Measurements from ENCODE around the gene MRPL3. TPM values are rescaled to one million over a fixed set of nuclear protein-coding genes. Genes with fewer than 3 reads are reported as not detected.

MRPL3 gene
- total RNA-seq, 1 donor from 2014 or later: 37.1 TPM

GRCh38 chr3:131439084-131439483 is 63.7 kb downstream of the MRPL3 start:
- no peak for DNase-seq (ENCODE audit: low spot score)
- Mint-ChIP-seq H3K9me3 (ENCODE audit: unreplicated experiment) (no peaks in the 10 kb centered on the region), H3K4me1 (ENCODE audit: unreplicated experiment) (no peaks in the 10 kb centered on the region), H3K36me3 (ENCODE audit: low read depth, unreplicated experiment) (no peaks in the 10 kb centered on the region), H3K27me3 (ENCODE audit: unreplicated experiment) (peaks cover 3% of the 10 kb centered on the region), H3K4me3 (ENCODE audit: unreplicated experiment) (no peak overlapping the region), H3K27ac (ENCODE audit: unreplicated experiment) (no peak overlapping the region)
- TF ChIP-seq CTCF (IDR thresholded peaks at IDR 0.05; ENCODE audit: unreplicated experiment): no peak

DNA sequence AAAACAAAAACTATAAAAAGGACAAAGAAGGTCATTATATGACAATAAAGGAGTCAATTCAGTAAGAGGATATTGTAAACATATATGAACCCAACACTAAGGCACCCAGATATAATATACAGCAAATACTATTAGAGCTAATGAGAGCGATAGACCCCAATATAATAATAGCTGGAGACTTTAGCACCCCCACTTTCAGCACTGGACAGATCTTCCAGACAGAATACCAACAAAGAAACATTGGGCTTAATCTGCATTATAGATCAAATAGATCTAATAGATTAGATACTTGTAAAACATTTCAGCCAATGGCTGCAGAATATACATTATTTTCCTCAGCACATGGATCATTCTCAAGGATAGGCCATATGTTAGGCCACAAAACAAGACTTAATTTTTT is 67.8 kb downstream of the MRPL3 start:
- no peak for TF ChIP-seq CTCF (IDR thresholded peaks at IDR 0.05; ENCODE audit: unreplicated experiment)
- Mint-ChIP-seq H3K4me3 (ENCODE audit: unreplicated experiment) (no peak overlapping the region), H3K36me3 (ENCODE audit: low read depth, unreplicated experiment) (no peaks in the 10 kb centered on the region), H3K4me1 (ENCODE audit: unreplicated experiment) (no peaks in the 10 kb centered on the region), H3K9me3 (ENCODE audit: unreplicated experiment) (no peaks in the 10 kb centered on the region), H3K27me3 (ENCODE audit: unreplicated experiment) (peaks cover 4% of the 10 kb centered on the region), H3K27ac (ENCODE audit: unreplicated experiment) (no peak overlapping the region)
- DNase-seq (ENCODE audit: low spot score): no peak

GRCh38 chr3:131432441-131432840 is 70.3 kb downstream of the MRPL3 start:
- Mint-ChIP-seq H3K4me3 (ENCODE audit: unreplicated experiment) (no peak overlapping the region), H3K9me3 (ENCODE audit: unreplicated experiment) (no peaks in the 10 kb centered on the region), H3K36me3 (ENCODE audit: low read depth, unreplicated experiment) (no peaks in the 10 kb centered on the region), H3K27me3 (ENCODE audit: unreplicated experiment) (peaks cover 3% of the 10 kb centered on the region), H3K4me1 (ENCODE audit: unreplicated experiment) (no peaks in the 10 kb centered on the region), H3K27ac (ENCODE audit: unreplicated experiment) (no peak overlapping the region)
- TF ChIP-seq CTCF (IDR thresholded peaks at IDR 0.05; ENCODE audit: unreplicated experiment): no peak
- no peak for DNase-seq (ENCODE audit: low spot score)

GRCh38 chr3:131431754-131432153 is 71.0 kb downstream of the MRPL3 start:
- Mint-ChIP-seq H3K27me3 (ENCODE audit: unreplicated experiment) (peaks cover 3% of the 10 kb centered on the region), H3K4me3 (ENCODE audit: unreplicated experiment) (no peak overlapping the region), H3K9me3 (ENCODE audit: unreplicated experiment) (no peaks in the 10 kb centered on the region), H3K4me1 (ENCODE audit: unreplicated experiment) (no peaks in the 10 kb centered on the region), H3K27ac (ENCODE audit: unreplicated experiment) (no peak overlapping the region), H3K36me3 (ENCODE audit: low read depth, unreplicated experiment) (no peaks in the 10 kb centered on the region)
- DNase-seq (ENCODE audit: low spot score): no peak
- TF ChIP-seq CTCF (IDR thresholded peaks at IDR 0.05; ENCODE audit: unreplicated experiment): no peak

- Mint-ChIP-seq H3K27ac (ENCODE audit: unreplicated experiment) (no peak overlapping the region), H3K27me3 (ENCODE audit: unreplicated experiment) (peaks cover 2% of the 10 kb centered on the region), H3K36me3 (ENCODE audit: low read depth, unreplicated experiment) (no peaks in the 10 kb centered on the region), H3K4me3 (ENCODE audit: unreplicated experiment) (no peak overlapping the region), H3K9me3 (ENCODE audit: unreplicated experiment) (no peaks in the 10 kb centered on the region), H3K4me1 (ENCODE audit: unreplicated experiment) (no peaks in the 10 kb centered on the region)
- no peak for DNase-seq (ENCODE audit: low spot score)
- no peak for TF ChIP-seq CTCF (IDR thresholded peaks at IDR 0.05; ENCODE audit: unreplicated experiment)
Measured at GRCh38 chr3:131427226-131427625, 75.5 kb downstream of the MRPL3 start.

Data from endothelial cell (in vitro differentiated cells).